ACC112 (cell line): ENCODE data around the gene KIF13A.

ENCODE experiments used
- H2AFZ ChIP-seq: fragments of 200-600 bp; sonication (generic); one replicate; pipeline ENCODE4 v1.6.0; 2017; ENCODE audit warnings: antibody characterized with exemption, low read length; ENCODE audit not compliant: unreplicated experiment
- H3K27ac ChIP-seq: fragments of 200-600 bp; sonication (generic); 2 replicates; pipeline ENCODE4 v1.5.1; 2014; ENCODE audit warnings: low read depth, mild to moderate bottlenecking, antibody characterized with exemption, low read length, moderate library complexity
- H3K27me3 ChIP-seq: fragments of 200-600 bp; sonication (generic); 2 replicates; pipeline ENCODE4 v1.6.1; 2014; ENCODE audit warnings: mild to moderate bottlenecking, antibody characterized with exemption, low read length, moderate library complexity, mixed read lengths; ENCODE audit not compliant: insufficient read depth
- H3K36me3 ChIP-seq: fragments of 200-600 bp; sonication (generic); 2 replicates; pipeline ENCODE4 v1.6.1; 2016; ENCODE audit warnings: mild to moderate bottlenecking, antibody characterized with exemption, low read length, moderate library complexity, mixed read lengths; ENCODE audit not compliant: insufficient read depth
- H3K4me1 ChIP-seq: fragments of 200-600 bp; sonication (generic); one replicate; pipeline ENCODE4 v1.6.1; 2016; ENCODE audit warnings: low read length, mixed read lengths; ENCODE audit not compliant: insufficient read depth, unreplicated experiment, control insufficient read depth
- H3K4me3 ChIP-seq: fragments of 200-600 bp; sonication (generic); 2 replicates; pipeline ENCODE4 v1.5.1; 2014; ENCODE audit warnings: mild to moderate bottlenecking, low read depth, low read length
- H3K79me2 ChIP-seq: fragments of 200-600 bp; sonication (generic); one replicate; pipeline ENCODE4 v1.6.0; 2016; ENCODE audit warnings: low read length; ENCODE audit not compliant: control insufficient read depth, unreplicated experiment, insufficient read depth

KIF13A gene

DNA sequence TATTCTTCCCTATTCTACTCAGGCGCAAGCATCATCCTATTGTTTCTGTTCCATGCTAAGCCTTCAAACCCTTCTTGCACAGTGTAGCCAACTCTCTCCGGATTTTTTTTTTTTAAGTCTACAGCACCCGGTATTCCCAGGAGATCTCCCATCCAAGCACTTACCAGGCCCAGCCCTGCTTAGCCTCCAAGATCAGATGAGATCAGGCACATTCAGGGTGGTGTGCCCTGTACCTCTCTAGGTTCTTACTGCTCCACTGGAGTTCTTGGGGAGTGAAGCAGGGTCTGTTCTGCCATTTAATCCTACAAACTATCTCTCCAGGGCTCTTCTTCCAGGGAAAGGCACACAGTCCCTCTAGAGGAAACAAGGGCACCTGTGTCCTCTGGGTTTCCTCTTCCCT lies 265.8 kb downstream of the KIF13A start:
- H3K27ac ChIP-seq, result no peak overlapping the region
- no peaks in the 10 kb centered on the region for H3K27me3 ChIP-seq
- H3K4me1 ChIP-seq, result no peaks in the 10 kb centered on the region
- no peak overlapping the region for H2AFZ ChIP-seq
- no peaks in the 10 kb centered on the region for H3K36me3 ChIP-seq
- H3K79me2 ChIP-seq, result no peaks in the 10 kb centered on the region
- H3K4me3 ChIP-seq, result no peak overlapping the region

DNA sequence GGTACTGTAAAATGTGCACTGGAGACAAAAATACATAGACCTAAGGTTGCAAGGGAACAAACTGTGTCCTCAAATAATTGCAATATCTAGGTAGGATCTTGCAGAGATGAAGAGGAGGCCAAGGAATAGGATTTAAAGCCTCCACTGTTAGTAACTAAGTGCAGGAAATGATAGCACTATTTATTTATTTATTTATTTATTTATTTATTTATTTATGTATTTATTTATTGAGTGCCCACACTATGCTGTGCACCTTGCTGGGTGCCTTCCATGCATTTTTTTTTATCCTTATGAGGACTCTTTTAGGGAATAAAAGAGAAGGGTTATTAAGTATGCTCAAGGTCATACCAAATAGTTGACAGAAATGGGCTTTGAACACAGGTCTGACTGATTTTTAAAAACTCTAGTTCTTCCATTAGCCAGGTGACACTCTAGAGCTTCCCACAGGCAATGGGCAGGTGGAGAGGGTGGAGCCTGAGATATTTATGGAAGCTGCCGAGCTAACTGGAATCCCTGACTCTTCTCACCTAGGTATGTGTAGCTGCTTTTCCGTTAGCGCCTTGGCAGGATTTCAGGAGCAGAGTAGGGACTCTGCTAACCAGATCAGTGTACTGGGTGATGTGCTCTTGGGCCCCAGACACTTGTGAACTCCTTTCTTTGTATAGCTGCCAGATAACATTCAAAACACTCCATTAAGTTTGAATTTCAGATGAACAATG lies 268.0 kb downstream of the KIF13A start:
- Histone ChIP-seq H3K27ac (no peak overlapping the region), H2AFZ (no peak overlapping the region)

DNA sequence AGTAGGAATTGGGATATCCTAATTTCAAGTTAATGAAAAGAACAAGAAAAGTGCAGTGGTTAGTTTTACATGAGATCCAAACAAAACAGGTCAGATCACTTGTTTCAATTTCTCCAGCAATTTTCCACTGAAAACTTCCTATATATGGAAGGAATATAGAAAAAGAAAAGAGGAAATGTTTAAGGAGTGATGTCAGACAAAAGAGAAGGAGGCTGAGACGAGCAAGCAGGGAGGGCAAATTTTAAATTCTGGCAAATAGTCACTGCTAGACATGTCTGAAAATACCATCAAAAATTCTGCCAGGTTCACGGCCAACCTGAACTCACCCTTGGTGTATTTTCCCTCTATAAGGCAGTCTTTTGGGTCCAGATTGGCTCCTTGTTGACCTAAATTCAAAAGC lies 271.2 kb downstream of the KIF13A start:
- Histone ChIP-seq H2AFZ (peak overlapping the region; percentile 3), H3K79me2 (no peaks in the 10 kb centered on the region), H3K4me3 (no peak overlapping the region), H3K27ac (no peak overlapping the region), H3K27me3 (no peaks in the 10 kb centered on the region), H3K36me3 (no peaks in the 10 kb centered on the region), H3K4me1 (peaks cover 24% of the 10 kb centered on the region)

More for the DNA sequence above, 268.0 kb downstream of the KIF13A start:
- Histone ChIP-seq H3K4me1 (peaks cover 18% of the 10 kb centered on the region), H3K36me3 (no peaks in the 10 kb centered on the region), H3K27me3 (no peaks in the 10 kb centered on the region), H3K4me3 (no peak overlapping the region), H3K79me2 (no peaks in the 10 kb centered on the region)

DNA sequence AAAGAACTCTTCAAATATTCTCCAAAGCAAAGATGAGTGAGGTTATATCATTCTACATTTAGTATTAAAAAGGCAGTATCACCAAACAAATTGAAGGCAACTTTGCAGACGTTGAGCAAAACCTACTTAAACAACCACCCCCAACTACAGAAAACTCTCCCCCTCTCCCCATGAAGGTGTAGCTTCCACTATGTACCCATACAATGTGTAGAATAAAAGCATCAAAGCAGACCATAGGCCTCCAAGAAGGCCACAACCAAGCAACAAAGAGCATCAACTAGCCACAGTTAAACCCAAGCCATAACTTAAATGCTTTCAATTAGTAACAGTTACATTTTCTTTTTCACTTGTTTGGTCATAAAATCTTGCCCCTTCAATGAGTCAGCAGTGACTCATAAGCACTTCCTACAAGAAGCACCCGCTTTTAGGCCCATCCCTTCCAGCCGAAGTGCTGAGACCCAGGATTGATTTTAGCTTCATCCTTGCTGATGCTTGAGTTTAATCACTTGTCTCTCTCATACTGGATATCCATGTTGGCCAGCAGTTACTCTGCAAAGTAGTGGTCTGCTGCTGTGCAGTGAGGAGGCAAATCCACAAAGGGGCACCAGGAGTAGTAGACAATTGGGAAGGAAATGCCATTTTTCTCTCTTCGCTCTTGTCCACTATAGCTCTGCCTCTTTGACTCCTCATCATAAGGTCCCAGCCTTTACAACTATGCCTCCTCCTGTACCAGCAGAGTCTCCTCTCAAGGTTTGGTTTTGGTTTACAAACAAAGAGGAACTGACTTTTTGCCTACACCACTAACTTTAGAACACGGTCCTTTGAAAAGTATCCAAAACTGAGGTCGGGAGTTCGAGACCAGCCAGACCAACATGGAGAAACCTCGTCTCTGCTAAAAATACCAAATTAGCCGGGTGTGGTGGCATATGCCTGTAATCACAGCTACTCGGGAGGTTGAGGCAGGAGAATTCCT lies 272.3 kb downstream of the KIF13A start:
- Histone ChIP-seq H3K27ac (peak overlapping the region; percentile 58), H3K4me1 (peaks cover 31% of the 10 kb centered on the region), H2AFZ (peak overlapping the region; percentile 70), H3K36me3 (no peaks in the 10 kb centered on the region), H3K79me2 (no peaks in the 10 kb centered on the region), H3K4me3 (peak overlapping the region; percentile 16; the same call in 1 of the 2 replicates), H3K27me3 (no peaks in the 10 kb centered on the region)

DNA sequence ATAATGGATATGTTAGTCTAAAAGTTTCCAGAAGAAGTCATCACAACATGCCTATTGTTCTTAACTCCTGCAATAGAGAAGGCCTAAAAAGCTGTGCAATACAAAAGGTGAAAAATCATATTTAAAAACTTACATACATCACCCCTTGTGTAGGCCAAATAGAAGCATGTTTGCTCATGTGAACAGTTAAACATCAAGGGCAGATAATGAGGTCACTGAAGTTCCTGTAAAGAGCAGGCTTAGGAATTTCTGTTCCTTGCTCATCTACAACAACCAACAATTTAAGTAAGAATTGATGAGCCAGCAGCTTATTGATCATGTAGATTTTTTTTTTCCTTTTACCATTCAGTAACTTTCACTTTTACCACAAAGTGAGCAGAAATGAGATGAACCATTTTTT lies 273.3 kb downstream of the KIF13A start:
- Histone ChIP-seq H3K27ac (peak overlapping the region; percentile 58; the same call in 1 of the 2 replicates), H3K4me1 (peaks cover 34% of the 10 kb centered on the region), H3K27me3 (no peaks in the 10 kb centered on the region), H2AFZ (peak overlapping the region; percentile 42), H3K36me3 (no peaks in the 10 kb centered on the region), H3K4me3 (peak overlapping the region; percentile 16; the same call in 1 of the 2 replicates), H3K79me2 (no peaks in the 10 kb centered on the region)

DNA sequence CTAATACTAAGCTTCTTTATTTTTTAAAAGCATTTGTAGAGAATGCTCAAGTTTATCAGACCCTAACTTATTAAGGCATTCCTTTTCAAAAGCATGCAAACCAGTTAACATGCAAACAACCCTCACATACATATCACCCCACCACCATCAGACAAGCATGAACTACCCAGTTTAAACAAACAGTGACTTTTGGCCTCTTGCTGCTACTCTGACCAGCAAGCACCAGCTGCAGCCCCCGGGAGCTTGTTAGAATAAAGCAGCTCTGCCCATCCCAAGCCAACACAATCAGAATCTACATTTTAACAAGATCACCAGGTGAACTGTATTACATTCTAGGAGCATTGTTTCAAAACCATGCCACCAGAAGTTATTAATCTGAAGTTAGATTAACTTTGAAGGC lies 274.9 kb downstream of the KIF13A start:
- Histone ChIP-seq H3K27me3 (no peaks in the 10 kb centered on the region), H3K36me3 (no peaks in the 10 kb centered on the region), H3K79me2 (no peaks in the 10 kb centered on the region), H2AFZ (no peak overlapping the region), H3K4me3 (no peak overlapping the region), H3K4me1 (peaks cover 35% of the 10 kb centered on the region), H3K27ac (no peak overlapping the region)

DNA sequence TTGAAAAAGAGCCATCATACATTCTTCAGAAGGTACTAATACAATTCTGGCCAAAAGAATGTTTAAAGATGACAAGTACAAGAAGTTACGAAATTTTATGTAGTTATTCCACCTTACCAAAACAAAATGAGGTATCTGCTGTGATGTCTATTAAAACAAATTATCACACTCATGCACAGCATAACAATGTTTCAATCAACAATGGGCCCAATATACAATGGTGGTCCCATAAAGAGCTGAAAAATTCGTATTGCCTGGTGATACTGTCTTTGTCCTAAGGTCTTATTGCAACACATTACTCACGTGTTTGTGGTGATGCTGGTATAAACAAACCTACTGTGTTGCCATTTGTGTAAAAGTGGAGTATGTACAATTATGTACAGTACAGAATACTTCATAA lies 277.1 kb downstream of the KIF13A start:
- no peak overlapping the region for H3K4me3 ChIP-seq
- peak overlapping the region; percentile 42; the same call in 1 of the 2 replicates for H3K27ac ChIP-seq
- H3K27me3 ChIP-seq, result no peaks in the 10 kb centered on the region
- H3K4me1 ChIP-seq, result peaks cover 31% of the 10 kb centered on the region
- peaks cover 13% of the 10 kb centered on the region for H3K79me2 ChIP-seq
- H3K36me3 ChIP-seq, result no peaks in the 10 kb centered on the region
- H2AFZ ChIP-seq, result no peak overlapping the region

DNA sequence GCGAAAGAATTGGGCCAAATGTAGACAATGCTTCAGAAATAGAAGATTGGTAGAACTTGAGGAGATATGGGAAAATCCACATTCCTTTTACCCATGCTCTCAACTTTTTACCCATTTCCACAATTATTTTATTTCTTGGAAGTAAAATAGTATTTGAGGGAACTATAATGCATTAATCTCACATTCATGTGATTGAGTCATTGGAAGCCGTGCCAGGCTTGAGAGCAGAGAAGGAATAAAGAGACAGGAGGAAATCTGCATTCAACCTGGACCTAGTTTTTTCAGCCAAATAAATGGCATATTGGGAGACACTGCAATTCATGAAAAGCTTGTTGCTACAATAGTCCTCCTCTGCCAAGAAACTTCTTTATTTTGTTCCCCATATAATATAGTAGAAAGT lies 278.0 kb downstream of the KIF13A start:
- H3K36me3 ChIP-seq, result no peaks in the 10 kb centered on the region
- peaks cover 23% of the 10 kb centered on the region for H3K4me1 ChIP-seq
- H3K79me2 ChIP-seq, result peaks cover 21% of the 10 kb centered on the region
- H3K27ac ChIP-seq, result no peak overlapping the region
- no peak overlapping the region for H2AFZ ChIP-seq
- no peaks in the 10 kb centered on the region for H3K27me3 ChIP-seq
- H3K4me3 ChIP-seq, result no peak overlapping the region
